ENCODE data around the gene ZNF766.

Gene ZNF766

GRCh38 chr19:52291781-52292180, 22.4 kb downstream of the ZNF766 start:
- TF ChIP-seq USF1 (IDR thresholded peaks at IDR 0.05): no peak
- no peak for TF ChIP-seq NFIC (IDR thresholded peaks at IDR 0.05)
- no peak for TF ChIP-seq CEBPB (IDR thresholded peaks at IDR 0.05)
- TF ChIP-seq EP300 (IDR thresholded peaks at IDR 0.05; ENCODE audit: borderline replicate concordance): no peak
- TF ChIP-seq TCF12 (IDR thresholded peaks at IDR 0.05; ENCODE audit: low read depth): no peak
- no peak for TF ChIP-seq MAX (IDR thresholded peaks at IDR 0.05)
- no peak for TF ChIP-seq REST (IDR thresholded peaks at IDR 0.05; ENCODE audit: low read depth)
- no peak for TF ChIP-seq TEAD4 (IDR thresholded peaks at IDR 0.05)
- no peak for TF ChIP-seq TAF1 (IDR thresholded peaks at IDR 0.05; ENCODE audit: low read depth)
- TF ChIP-seq CREB1 (IDR thresholded peaks at IDR 0.05; ENCODE audit: low read depth): no peak
- no peak for TF ChIP-seq FOXM1 (IDR thresholded peaks at IDR 0.05; ENCODE audit: borderline replicate concordance, low read depth)
- no peak for TF ChIP-seq ZBTB7A (IDR thresholded peaks at IDR 0.05; ENCODE audit: low read depth)
- TF ChIP-seq YY1 (IDR thresholded peaks at IDR 0.05; ENCODE audit: low read depth): no peak
- TF ChIP-seq RAD21 (IDR thresholded peaks at IDR 0.05; ENCODE audit: low read depth): no peak
- no peak for TF ChIP-seq EGR1 (IDR thresholded peaks at IDR 0.05)

GRCh38 chr19:52296400-52296772, 27.0 kb downstream of the ZNF766 start:
- TF ChIP-seq TCF12 (IDR thresholded peaks at IDR 0.05; ENCODE audit: low read depth): no peak
- TF ChIP-seq REST (IDR thresholded peaks at IDR 0.05; ENCODE audit: low read depth): no peak
- no peak for TF ChIP-seq TAF1 (IDR thresholded peaks at IDR 0.05; ENCODE audit: low read depth)
- TF ChIP-seq MAX (IDR thresholded peaks at IDR 0.05): no peak
- TF ChIP-seq FOXM1 (IDR thresholded peaks at IDR 0.05; ENCODE audit: borderline replicate concordance, low read depth): no peak
- TF ChIP-seq CEBPB (IDR thresholded peaks at IDR 0.05): no peak
- TF ChIP-seq RAD21 (IDR thresholded peaks at IDR 0.05; ENCODE audit: low read depth): no peak
- no peak for TF ChIP-seq ZBTB7A (IDR thresholded peaks at IDR 0.05; ENCODE audit: low read depth)
- TF ChIP-seq CREB1 (IDR thresholded peaks at IDR 0.05; ENCODE audit: low read depth): no peak
- TF ChIP-seq YY1 (IDR thresholded peaks at IDR 0.05; ENCODE audit: low read depth): no peak
- TF ChIP-seq USF1 (IDR thresholded peaks at IDR 0.05): no peak
- no peak for TF ChIP-seq EGR1 (IDR thresholded peaks at IDR 0.05)

GRCh38 chr19:52296773-52297600, 27.6 kb downstream of the ZNF766 start, which contains the start of gene ZNF480:
ZNF480 (plus strand) TSS chr19:52297169; CDS start chr19:52300413, 3,244 bp downstream.
- TF ChIP-seq TCF12 (IDR thresholded peaks at IDR 0.05; ENCODE audit: low read depth): no peak
- 0 out of 2 replicates have a peak, but pooled peaks have one; percentile 15 for TF ChIP-seq EGR1 (IDR thresholded peaks at IDR 0.05)
- no peak for TF ChIP-seq YY1 (IDR thresholded peaks at IDR 0.05; ENCODE audit: low read depth)
- TF ChIP-seq RAD21 (IDR thresholded peaks at IDR 0.05; ENCODE audit: low read depth): no peak

- TF ChIP-seq MAX (IDR thresholded peaks at IDR 0.05): no peak
- TF ChIP-seq EGR1 (IDR thresholded peaks at IDR 0.05): no peak
- no peak for TF ChIP-seq CEBPB (IDR thresholded peaks at IDR 0.05)
- no peak for TF ChIP-seq NFIC (IDR thresholded peaks at IDR 0.05)
- no peak for TF ChIP-seq TCF12 (IDR thresholded peaks at IDR 0.05; ENCODE audit: low read depth)
- TF ChIP-seq TEAD4 (IDR thresholded peaks at IDR 0.05): no peak
- no peak for TF ChIP-seq TAF1 (IDR thresholded peaks at IDR 0.05; ENCODE audit: low read depth)
- no peak for TF ChIP-seq CREB1 (IDR thresholded peaks at IDR 0.05; ENCODE audit: low read depth)
- no peak for TF ChIP-seq REST (IDR thresholded peaks at IDR 0.05; ENCODE audit: low read depth)
- TF ChIP-seq EP300 (IDR thresholded peaks at IDR 0.05; ENCODE audit: borderline replicate concordance): no peak
- no peak for TF ChIP-seq RAD21 (IDR thresholded peaks at IDR 0.05; ENCODE audit: low read depth)
- no peak for TF ChIP-seq ZBTB7A (IDR thresholded peaks at IDR 0.05; ENCODE audit: low read depth)
- TF ChIP-seq YY1 (IDR thresholded peaks at IDR 0.05; ENCODE audit: low read depth): no peak
- TF ChIP-seq USF1 (IDR thresholded peaks at IDR 0.05): no peak
- no peak for TF ChIP-seq FOXM1 (IDR thresholded peaks at IDR 0.05; ENCODE audit: borderline replicate concordance, low read depth)
Measured at GRCh38 chr19:52297601-52298364, 28.4 kb downstream of the ZNF766 start.
